ENCODE results near the gene DIP2A. TPM values are rescaled to one million over a fixed set of nuclear protein-coding genes. Genes with fewer than 3 reads are reported as not detected.
"Not testable (repeated sequence)": the region's sequence is repeated elsewhere in the genome, so short reads cannot be mapped to it uniquely, and the experiment has no call there.

DIP2A gene
- total and polyA plus RNA-seq, 9 donors, result 16.3 to 31.4 (median 22.5) TPM

- no peak for DNase-seq
- H3K27me3 ChIP-seq (ENCODE audit: control insufficient read depth, insufficient read depth, low read length), result no peaks in the 10 kb centered on the region
- H3K9me3 ChIP-seq (replicated peaks; ENCODE audit: control insufficient read depth, low read depth, low read length), result peaks cover 11% of the 10 kb centered on the region
- no peak overlapping the region for H3K4me3 ChIP-seq (ENCODE audit: low read length)
- no peaks in the 10 kb centered on the region for H3K4me1 ChIP-seq (ENCODE audit: control insufficient read depth, insufficient read depth, low read length)
- peaks cover 74% of the 10 kb centered on the region for H3K36me3 ChIP-seq (ENCODE audit: control insufficient read depth, insufficient read depth, low read length)
- WGBS (ENCODE audit: insufficient coverage), result 78% methylated on average over 8 of the region's 8 CpGs
- no peak overlapping the region for H3K27ac ChIP-seq (ENCODE audit: low read length)
Observed at GRCh38 chr21:46443910-46444309, 14.8 kb upstream of the DIP2A start.

GRCh38 chr21:46448108-46448507, 10.6 kb upstream of the DIP2A start:
- WGBS (ENCODE audit: insufficient coverage), result 86% methylated on average over 2 of the region's 5 CpGs
- H3K4me1 ChIP-seq (ENCODE audit: control insufficient read depth, insufficient read depth, low read length), result peaks cover 4% of the 10 kb centered on the region
- H3K4me3 ChIP-seq (ENCODE audit: low read length), result no peak overlapping the region
- H3K27ac ChIP-seq (ENCODE audit: low read length), result no peak overlapping the region
- DNase-seq, result no peak
- H3K27me3 ChIP-seq (ENCODE audit: control insufficient read depth, insufficient read depth, low read length), result no peaks in the 10 kb centered on the region
- peaks cover 19% of the 10 kb centered on the region for H3K9me3 ChIP-seq (replicated peaks; ENCODE audit: control insufficient read depth, low read depth, low read length)
- peaks cover 35% of the 10 kb centered on the region for H3K36me3 ChIP-seq (ENCODE audit: control insufficient read depth, insufficient read depth, low read length)

- H3K27ac ChIP-seq (ENCODE audit: low read length); H3K4me1 ChIP-seq (ENCODE audit: control insufficient read depth, insufficient read depth, low read length); H3K27me3 ChIP-seq (ENCODE audit: control insufficient read depth, insufficient read depth, low read length); DNase-seq; H3K4me3 ChIP-seq (ENCODE audit: low read length): not testable (repeated sequence)
- peaks cover 32% of the 10 kb centered on the region for H3K36me3 ChIP-seq (ENCODE audit: control insufficient read depth, insufficient read depth, low read length)
- no CpG with 5 or more reads among the region's 6 CpGs for WGBS (ENCODE audit: insufficient coverage)
- peaks cover 19% of the 10 kb centered on the region for H3K9me3 ChIP-seq (replicated peaks; ENCODE audit: control insufficient read depth, low read depth, low read length)
Observed at GRCh38 chr21:46448855-46449254, 9.8 kb upstream of the DIP2A start.

- Histone ChIP-seq H3K27me3 (ENCODE audit: control insufficient read depth, insufficient read depth, low read length) (no peaks in the 10 kb centered on the region), H3K4me1 (ENCODE audit: control insufficient read depth, insufficient read depth, low read length) (peaks cover 34% of the 10 kb centered on the region), H3K27ac (ENCODE audit: low read length) (no peak overlapping the region), H3K4me3 (ENCODE audit: low read length) (no peak overlapping the region), H3K36me3 (ENCODE audit: control insufficient read depth, insufficient read depth, low read length) (peaks cover 22% of the 10 kb centered on the region), H3K9me3 (replicated peaks; ENCODE audit: control insufficient read depth, low read depth, low read length) (peaks cover 19% of the 10 kb centered on the region)
- no peak for DNase-seq
- 85% methylated on average over 5 of the region's 5 CpGs for WGBS (ENCODE audit: insufficient coverage)
Observed at GRCh38 chr21:46452710-46453109, 6.0 kb upstream of the DIP2A start.

- no peak for DNase-seq
- Histone ChIP-seq H3K27ac (ENCODE audit: low read length) (no peak overlapping the region), H3K4me3 (ENCODE audit: low read length) (no peak overlapping the region), H3K36me3 (ENCODE audit: control insufficient read depth, insufficient read depth, low read length) (peaks cover 17% of the 10 kb centered on the region), H3K27me3 (ENCODE audit: control insufficient read depth, insufficient read depth, low read length) (no peaks in the 10 kb centered on the region), H3K4me1 (ENCODE audit: control insufficient read depth, insufficient read depth, low read length) (peaks cover 37% of the 10 kb centered on the region), H3K9me3 (replicated peaks; ENCODE audit: control insufficient read depth, low read depth, low read length) (peaks cover 6% of the 10 kb centered on the region)
- WGBS (ENCODE audit: insufficient coverage), result 43% methylated on average over 2 of the region's 3 CpGs
Observed at GRCh38 chr21:46454142-46454541, 4.5 kb upstream of the DIP2A start.

GRCh38 chr21:46454634-46455390, 3.9 kb upstream of the DIP2A start:
- no peak overlapping the region for H3K4me3 ChIP-seq (ENCODE audit: low read length)
- WGBS (ENCODE audit: insufficient coverage), result 77% methylated on average over 1 of the region's 4 CpGs
- no peak for DNase-seq
- peaks cover 41% of the 10 kb centered on the region for H3K4me1 ChIP-seq (ENCODE audit: control insufficient read depth, insufficient read depth, low read length)
- H3K27ac ChIP-seq (ENCODE audit: low read length), result peak overlapping the region; percentile 67
- peaks cover 17% of the 10 kb centered on the region for H3K36me3 ChIP-seq (ENCODE audit: control insufficient read depth, insufficient read depth, low read length)
- H3K27me3 ChIP-seq (ENCODE audit: control insufficient read depth, insufficient read depth, low read length), result no peaks in the 10 kb centered on the region
- H3K9me3 ChIP-seq (replicated peaks; ENCODE audit: control insufficient read depth, low read depth, low read length), result peaks cover 3% of the 10 kb centered on the region

GRCh38 chr21:46455575-46456385, 2.9 kb upstream of the DIP2A start:
- Histone ChIP-seq H3K4me1 (ENCODE audit: control insufficient read depth, insufficient read depth, low read length) (peaks cover 42% of the 10 kb centered on the region), H3K4me3 (ENCODE audit: low read length) (no peak overlapping the region), H3K9me3 (replicated peaks; ENCODE audit: control insufficient read depth, low read depth, low read length) (no peaks in the 10 kb centered on the region), H3K36me3 (ENCODE audit: control insufficient read depth, insufficient read depth, low read length) (peaks cover 17% of the 10 kb centered on the region), H3K27me3 (ENCODE audit: control insufficient read depth, insufficient read depth, low read length) (no peaks in the 10 kb centered on the region), H3K27ac (ENCODE audit: low read length) (peak overlapping the region; percentile 69)
- peak; percentile 73 for DNase-seq
- WGBS (ENCODE audit: insufficient coverage), result 57% methylated on average over 4 of the region's 10 CpGs

- no peaks in the 10 kb centered on the region for H3K9me3 ChIP-seq (replicated peaks; ENCODE audit: control insufficient read depth, low read depth, low read length)
- H3K4me1 ChIP-seq (ENCODE audit: control insufficient read depth, insufficient read depth, low read length), result peaks cover 42% of the 10 kb centered on the region
- no peak for DNase-seq
- H3K4me3 ChIP-seq (ENCODE audit: low read length), result no peak overlapping the region
- H3K27me3 ChIP-seq (ENCODE audit: control insufficient read depth, insufficient read depth, low read length), result no peaks in the 10 kb centered on the region
- H3K36me3 ChIP-seq (ENCODE audit: control insufficient read depth, insufficient read depth, low read length), result peaks cover 17% of the 10 kb centered on the region
- no peak overlapping the region for H3K27ac ChIP-seq (ENCODE audit: low read length)
- 93% methylated on average over 4 of the region's 4 CpGs for WGBS (ENCODE audit: insufficient coverage)
Observed at GRCh38 chr21:46456750-46457149, 1.9 kb upstream of the DIP2A start.

- DNase-seq, result peak; percentile 61
- under 1% methylated on average over 27 of the region's 30 CpGs for WGBS (ENCODE audit: insufficient coverage)
Observed at GRCh38 chr21:46457801-46458314, 833 bp upstream of the DIP2A start.

GRCh38 chr21:46459024-46459355, 299 bp downstream of the DIP2A start:
- Histone ChIP-seq H3K4me1 (ENCODE audit: control insufficient read depth, insufficient read depth, low read length) (peaks cover 38% of the 10 kb centered on the region), H3K27ac (ENCODE audit: low read length) (no peak overlapping the region), H3K4me3 (ENCODE audit: low read length) (peak overlapping the region; percentile 68), H3K36me3 (ENCODE audit: control insufficient read depth, insufficient read depth, low read length) (peaks cover 18% of the 10 kb centered on the region), H3K27me3 (ENCODE audit: control insufficient read depth, insufficient read depth, low read length) (no peaks in the 10 kb centered on the region), H3K9me3 (replicated peaks; ENCODE audit: control insufficient read depth, low read depth, low read length) (no peaks in the 10 kb centered on the region)
- under 1% methylated on average over 32 of the region's 36 CpGs for WGBS (ENCODE audit: insufficient coverage)
- no peak for DNase-seq

More at GRCh38 chr21:46457801-46458314, 833 bp upstream of the DIP2A start:
- Histone ChIP-seq H3K27me3 (ENCODE audit: control insufficient read depth, insufficient read depth, low read length) (no peaks in the 10 kb centered on the region), H3K27ac (ENCODE audit: low read length) (peak overlapping the region; percentile 87), H3K4me3 (ENCODE audit: low read length) (peak overlapping the region; percentile 74), H3K9me3 (replicated peaks; ENCODE audit: control insufficient read depth, low read depth, low read length) (no peaks in the 10 kb centered on the region), H3K36me3 (ENCODE audit: control insufficient read depth, insufficient read depth, low read length) (peaks cover 19% of the 10 kb centered on the region), H3K4me1 (ENCODE audit: control insufficient read depth, insufficient read depth, low read length) (peaks cover 39% of the 10 kb centered on the region)

All from muscle of leg (tissue), 11 donors.